OCI-M1 (cell line): ENCODE results near the gene SYT2.
"Not testable (repeated sequence)": the region's sequence is repeated elsewhere in the genome, so short reads cannot be mapped to it uniquely, and the experiment has no call there.

Source experiments
- DNase-seq: peaks from one replicate; lab custom pipeline; 2025; lab: John Stamatoyannopoulos, UW

The SYT2 gene

DNA sequence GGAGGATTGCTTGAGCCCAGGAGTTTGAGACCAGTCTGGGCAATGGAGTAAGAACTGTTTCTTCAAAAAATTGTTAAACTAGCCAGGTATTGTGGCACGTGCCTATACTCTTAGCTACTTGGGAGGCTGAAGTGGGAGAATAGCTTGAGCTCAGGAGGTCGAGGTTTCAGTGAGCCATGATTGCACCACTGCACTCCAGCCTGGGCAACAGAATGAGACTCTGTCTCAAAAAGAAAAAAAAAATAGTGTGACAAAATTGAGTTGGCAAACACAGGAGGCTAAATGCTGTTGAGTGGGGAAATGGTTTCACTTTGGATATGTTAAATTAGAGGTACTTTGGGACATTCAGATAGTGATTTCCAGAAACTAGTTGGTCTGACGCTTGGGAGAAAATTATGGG lies 163.9 kb downstream of the SYT2 start:
- DNase-seq, result not testable (repeated sequence)

DNA sequence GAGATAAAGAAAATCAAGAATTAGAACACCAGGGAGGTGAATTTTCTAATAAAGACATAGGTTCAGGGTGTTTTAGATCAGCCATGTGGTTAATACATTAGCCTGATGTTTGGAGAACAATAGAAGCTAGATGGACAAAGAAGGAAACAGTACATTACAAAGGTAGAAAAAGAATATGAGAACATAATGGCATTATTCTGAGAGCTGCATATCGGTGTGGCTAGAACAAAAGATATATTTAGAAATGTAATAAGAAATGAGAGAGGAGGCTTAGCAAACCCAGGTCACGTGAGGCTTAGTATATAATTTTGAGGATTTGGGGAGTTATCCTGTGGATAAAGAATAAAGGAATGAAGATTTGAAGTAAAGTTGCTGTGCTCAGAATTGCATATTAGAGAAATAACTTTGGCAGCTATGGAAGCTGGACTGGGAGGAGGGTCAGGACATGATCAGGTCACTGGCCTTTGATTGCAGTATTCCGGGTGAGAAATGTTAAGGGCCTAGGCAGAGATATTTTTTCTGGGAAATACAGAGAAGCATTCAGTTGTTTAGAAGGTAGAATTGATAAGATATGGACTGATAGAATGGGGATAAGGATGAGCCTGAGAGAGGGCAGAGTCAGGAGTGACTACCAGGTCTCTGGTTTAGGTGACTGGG lies 164.5 kb downstream of the SYT2 start:
- DNase-seq, result not testable (repeated sequence)

- not testable (repeated sequence) for DNase-seq
These were observed 165.3 kb downstream of the SYT2 start for GRCh38 chr1:202544766-202545449.

DNA sequence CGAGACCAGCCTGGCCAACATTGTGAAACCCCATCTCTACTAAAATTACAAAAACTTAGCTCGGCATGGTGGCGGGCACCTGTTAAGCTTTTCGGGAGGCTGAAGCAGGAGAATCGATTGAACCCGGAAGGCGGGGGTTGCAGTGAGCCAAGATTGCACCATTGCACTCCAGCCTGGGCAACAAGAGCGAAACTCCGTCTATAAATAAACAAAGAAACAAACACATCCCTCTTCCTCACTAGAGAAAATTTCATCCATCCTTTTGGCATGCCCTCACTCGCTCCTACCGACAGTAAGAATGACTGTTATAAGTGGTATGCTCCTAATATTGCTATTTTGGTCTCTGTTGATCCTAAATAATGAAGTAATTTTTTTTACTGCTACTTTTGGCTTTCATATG lies 166.7 kb downstream of the SYT2 start:
- DNase-seq, result not testable (repeated sequence)

- DNase-seq, result not testable (repeated sequence)
These were observed 167.8 kb downstream of the SYT2 start for GRCh38 chr1:202542415-202542814.

GRCh38 chr1:202540858-202541257 lies 169.4 kb downstream of the SYT2 start:
- DNase-seq, result not testable (repeated sequence)
